ENCODE results near the gene ALPL.

DNA sequence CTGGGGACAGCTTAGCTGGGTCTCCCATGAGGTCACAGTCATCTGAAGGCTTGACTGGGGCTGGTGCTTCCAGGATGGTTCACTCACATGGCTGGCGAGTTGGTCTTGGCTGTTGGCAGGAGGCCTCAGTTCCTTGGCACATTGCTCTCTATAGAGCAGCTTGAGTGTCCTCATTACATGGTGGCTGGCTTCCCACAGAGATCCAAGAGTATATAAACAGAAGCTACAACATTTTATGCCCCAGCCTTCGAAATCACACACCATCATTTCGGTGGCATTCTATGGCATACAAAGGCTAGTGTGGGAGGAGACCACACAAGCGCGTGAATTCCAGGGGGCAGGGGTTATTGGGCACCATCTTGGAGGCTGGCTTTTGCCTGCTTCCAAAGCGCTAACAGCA lies 63.0 kb downstream of the ALPL start:
- TF ChIP-seq TAF1 (IDR thresholded peaks at IDR 0.05; ENCODE audit: low read depth, low read length), result no peak
- no peak for TF ChIP-seq POLR2A (IDR thresholded peaks at IDR 0.05; ENCODE audit: low read depth, low read length)
- TF ChIP-seq POLR2AphosphoS5 (IDR thresholded peaks at IDR 0.05; ENCODE audit: low read depth, low read length), result no peak
- TF ChIP-seq PAX5 (IDR thresholded peaks at IDR 0.05; ENCODE audit: insufficient read depth, low read length, severe bottlenecking), result no peak
- TF ChIP-seq SPI1 (IDR thresholded peaks at IDR 0.05; ENCODE audit: low read depth, low read length), result no peak
